Neutrophil (primary cell): ENCODE measurements around the gene PITX1.
"Not testable (repeated sequence)": the region's sequence is repeated elsewhere in the genome, so short reads cannot be mapped to it uniquely, and the experiment has no call there.

ENCODE experiments used
- H3K27ac ChIP-seq: fragments of 200-600 bp; sonication (generic); 2 replicates; pipeline ENCODE4 v1.5.1; 2016; ENCODE audit warnings: mild to moderate bottlenecking, moderate library complexity
- H3K27me3 ChIP-seq: fragments of 200-600 bp; sonication (generic); 2 replicates; pipeline ENCODE4 v1.6.0; 2016; ENCODE audit warnings: mild to moderate bottlenecking
- H3K36me3 ChIP-seq: fragments of 200-600 bp; sonication (generic); 2 replicates; pipeline ENCODE4 v1.5.1; 2017
- H3K4me1 ChIP-seq, 2 experiments: fragments of 200-600 bp in 1 of 2; sonication (generic) in 1 of 2; 1 replicate in 1 of 2; 2 replicates in 1 of 2; pipeline versions ENCODE4 v1.5.1 to v1.6.1; 2013 to 2016; ENCODE audit warnings: low read depth in 1 of 2, low read length in 1 of 2, mild to moderate bottlenecking in 1 of 2, moderate library complexity in 1 of 2; ENCODE audit not compliant: control insufficient read depth in 1 of 2, insufficient read depth in 1 of 2
- H3K4me3 ChIP-seq, 2 experiments: fragments of 200-600 bp in 1 of 2; sonication (generic) in 1 of 2; 1 replicate in 1 of 2; 2 replicates in 1 of 2; pipeline ENCODE4 v1.5.1; 2013 to 2016; ENCODE audit warnings: low read depth in 1 of 2, low read length in 1 of 2, mild to moderate bottlenecking in 1 of 2, moderate library complexity in 1 of 2
- H3K9me3 ChIP-seq: fragments of 200-600 bp; sonication (generic); 2 replicates; pipeline ENCODE4 v1.5.1; 2016
- TF ChIP-seq, protein P1 (sequence below): fragments of 200-600 bp; sonication (generic); IDR thresholded peaks from 2 replicates; pipeline ENCODE4 v1.5.1; 2016; ENCODE audit warnings: antibody characterized with exemption

PITX1 gene

GRCh38 chr5:135033901-135034235 lies at the start of gene PITX1:
TSS of gene PITX1 (minus strand) at chr5:135034228. CDS start at chr5:135033881, 347 bp downstream.
- Histone ChIP-seq H3K36me3 (no peaks in the 10 kb centered on the region), H3K27ac (no peak within 1 kb of the TSS), H3K9me3 (no peaks in the 10 kb centered on the region), H3K4me1 (peaks cover 20 to 31% of the 10 kb centered on the region in 2 experiments), H3K27me3 (peaks cover 100% of the 10 kb centered on the region), H3K4me3 (peak within 1 kb of the TSS in 1 of 2 experiments; percentile 51)
- TF ChIP-seq, protein P1, sequence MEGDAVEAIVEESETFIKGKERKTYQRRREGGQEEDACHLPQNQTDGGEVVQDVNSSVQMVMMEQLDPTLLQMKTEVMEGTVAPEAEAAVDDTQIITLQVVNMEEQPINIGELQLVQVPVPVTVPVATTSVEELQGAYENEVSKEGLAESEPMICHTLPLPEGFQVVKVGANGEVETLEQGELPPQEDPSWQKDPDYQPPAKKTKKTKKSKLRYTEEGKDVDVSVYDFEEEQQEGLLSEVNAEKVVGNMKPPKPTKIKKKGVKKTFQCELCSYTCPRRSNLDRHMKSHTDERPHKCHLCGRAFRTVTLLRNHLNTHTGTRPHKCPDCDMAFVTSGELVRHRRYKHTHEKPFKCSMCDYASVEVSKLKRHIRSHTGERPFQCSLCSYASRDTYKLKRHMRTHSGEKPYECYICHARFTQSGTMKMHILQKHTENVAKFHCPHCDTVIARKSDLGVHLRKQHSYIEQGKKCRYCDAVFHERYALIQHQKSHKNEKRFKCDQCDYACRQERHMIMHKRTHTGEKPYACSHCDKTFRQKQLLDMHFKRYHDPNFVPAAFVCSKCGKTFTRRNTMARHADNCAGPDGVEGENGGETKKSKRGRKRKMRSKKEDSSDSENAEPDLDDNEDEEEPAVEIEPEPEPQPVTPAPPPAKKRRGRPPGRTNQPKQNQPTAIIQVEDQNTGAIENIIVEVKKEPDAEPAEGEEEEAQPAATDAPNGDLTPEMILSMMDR, result no peak

DNA sequence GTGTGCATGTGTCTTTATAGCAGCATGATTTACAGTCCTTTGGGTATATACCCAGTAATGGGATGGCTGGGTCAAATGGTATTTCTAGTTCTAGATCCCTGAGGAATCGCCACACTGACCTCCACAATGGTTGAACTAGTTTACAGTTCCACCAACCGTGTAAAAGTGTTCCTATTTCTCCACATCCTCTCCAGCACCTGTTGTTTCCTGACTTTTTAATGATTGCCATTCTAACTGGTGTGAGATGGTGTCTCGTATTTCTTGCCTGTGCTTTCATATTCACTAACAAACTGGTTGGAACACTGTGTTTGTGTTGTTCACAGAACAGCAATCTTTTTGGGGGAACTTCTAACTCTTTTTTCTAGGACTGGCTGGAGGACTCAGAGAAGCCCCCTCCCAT lies 49.3 kb upstream of the PITX1 start:
- peaks cover 54% of the 10 kb centered on the region for H3K27me3 ChIP-seq
- not testable (repeated sequence) for H3K36me3 ChIP-seq, H3K9me3 ChIP-seq, H3K4me3 ChIP-seq, H3K4me1 ChIP-seq, H3K27ac ChIP-seq

DNA sequence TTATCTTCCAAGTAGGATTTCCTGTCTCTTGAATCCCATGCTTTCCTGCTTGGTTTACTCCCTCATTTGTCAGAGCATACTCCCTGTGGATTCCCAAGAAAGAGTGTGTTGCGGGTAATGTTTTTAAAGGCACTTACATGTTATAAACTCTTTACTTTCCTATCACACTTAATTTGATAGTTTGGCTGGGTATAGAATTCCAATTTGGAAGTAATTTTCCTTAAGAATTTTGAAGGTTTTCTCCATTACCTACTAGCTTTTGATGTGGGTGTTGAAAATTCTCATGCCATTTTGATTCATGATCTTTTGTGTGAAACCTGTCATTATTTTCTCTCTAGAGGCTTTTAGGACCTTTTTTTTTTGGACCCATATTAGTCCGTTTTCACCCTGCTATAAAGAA lies 47.2 kb upstream of the PITX1 start:
- TF ChIP-seq, protein P1, result no peak
- Histone ChIP-seq H3K9me3 (no peaks in the 10 kb centered on the region), H3K27me3 (peaks cover 63% of the 10 kb centered on the region), H3K36me3 (no peaks in the 10 kb centered on the region), H3K27ac (no peak overlapping the region), H3K4me1 (no peaks in the 10 kb centered on the region), H3K4me3 (no peak overlapping the region)

DNA sequence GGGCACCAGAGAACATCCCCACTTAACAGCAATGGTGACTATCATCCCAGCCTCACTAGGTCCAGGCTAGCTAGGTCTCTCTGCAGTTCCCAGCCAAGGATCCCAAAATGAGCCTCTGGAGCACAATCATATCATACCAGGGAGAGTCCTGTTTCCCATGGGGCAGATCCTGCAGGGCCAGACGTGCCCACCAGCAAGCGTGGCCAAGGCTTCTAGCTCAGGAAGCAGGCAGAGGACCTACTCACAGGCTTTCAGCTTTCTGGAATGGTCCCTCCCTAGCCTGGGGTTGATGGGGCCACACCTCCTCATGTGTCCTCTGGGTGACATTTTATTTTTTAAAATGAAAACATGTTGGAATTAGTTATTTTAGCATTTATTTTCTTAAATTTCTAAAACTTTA lies 45.7 kb upstream of the PITX1 start:
- Histone ChIP-seq H3K36me3 (no peaks in the 10 kb centered on the region), H3K27me3 (peaks cover 67% of the 10 kb centered on the region), H3K4me3 (no peak overlapping the region), H3K9me3 (no peaks in the 10 kb centered on the region), H3K4me1 (no peaks in the 10 kb centered on the region), H3K27ac (no peak overlapping the region)
- TF ChIP-seq, protein P1, result no peak

DNA sequence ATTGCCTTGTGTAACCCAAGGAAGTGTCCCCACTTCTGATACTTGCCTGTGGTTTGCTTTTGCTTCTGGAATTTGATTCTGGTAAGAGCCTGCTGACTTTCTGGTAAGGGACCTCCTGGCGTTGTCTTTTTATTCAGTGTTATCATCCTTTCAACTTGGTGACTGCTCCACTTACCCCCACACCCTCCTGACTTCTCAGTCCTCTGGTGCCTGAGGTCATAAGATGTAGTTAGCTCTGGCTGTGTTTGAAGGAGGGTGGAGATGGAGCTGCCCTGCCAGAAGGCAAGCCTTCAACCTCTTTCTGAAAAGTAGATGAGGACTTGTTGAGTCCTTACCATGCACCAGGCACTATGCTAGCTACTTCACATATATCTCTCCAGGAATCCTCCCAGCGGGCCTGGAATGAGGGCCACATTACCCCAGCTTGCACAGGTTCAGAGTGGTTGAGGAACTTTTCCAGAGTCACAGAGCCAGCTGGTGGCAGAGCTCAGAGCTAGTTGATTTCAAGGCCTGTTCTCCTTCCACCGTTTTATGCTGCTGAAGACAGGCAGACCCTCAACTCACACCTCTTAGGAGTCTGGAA lies 45.2 kb upstream of the PITX1 start:
- Histone ChIP-seq H3K27me3 (peaks cover 67% of the 10 kb centered on the region), H3K9me3 (no peaks in the 10 kb centered on the region), H3K36me3 (no peaks in the 10 kb centered on the region), H3K27ac (no peak overlapping the region), H3K4me3 (no peak overlapping the region), H3K4me1 (no peaks in the 10 kb centered on the region)
- TF ChIP-seq, protein P1, result no peak

GRCh38 chr5:135076801-135077200 lies 42.8 kb upstream of the PITX1 start:
- TF ChIP-seq, protein P1, result no peak
- Histone ChIP-seq H3K4me3 (no peak overlapping the region), H3K9me3 (no peaks in the 10 kb centered on the region), H3K36me3 (no peaks in the 10 kb centered on the region), H3K27me3 (peaks cover 82% of the 10 kb centered on the region), H3K27ac (no peak overlapping the region), H3K4me1 (no peaks in the 10 kb centered on the region)
